GM12878 (cell line): ENCODE measurements around the gene DPYSL4.

Experiments
- EP300 ChIP-seq, 2 experiments: fragments of 150-350 bp in 1 of 2; IDR thresholded peaks; 2 replicates each; pipeline ENCODE4 v1.6.1; 2011 to 2012; ENCODE audit warnings: low read depth in 2 of 2, low read length in 2 of 2, borderline replicate concordance in 1 of 2, improper control_type of control experiment in 1 of 2, inconsistent platforms in 1 of 2; ENCODE audit not compliant: control insufficient read depth in 1 of 2
- RBBP5 ChIP-seq: fragments of 200-600 bp; sonication (generic); conservative IDR thresholded peaks from 2 replicates; pipeline ENCODE4 v1.6.1; 2016
- YY1 ChIP-seq: IDR thresholded peaks from 2 replicates; pipeline ENCODE4 v1.6.1; 2011; ENCODE audit warnings: low read depth, mild to moderate bottlenecking, low read length
- ZBED1 ChIP-seq: IDR thresholded peaks from 2 replicates; pipeline ENCODE4 v1.6.1; 2016; ENCODE audit warnings: borderline replicate concordance
- TF ChIP-seq, protein P1 (sequence below): fragments of 150-350 bp; IDR thresholded peaks from 2 replicates; pipeline ENCODE4 v1.6.1; 2016; ENCODE audit warnings: low read depth, low read length
- TF ChIP-seq, protein P2 (sequence below): IDR thresholded peaks from 2 replicates; pipeline ENCODE4 v1.6.1; 2012; ENCODE audit warnings: low read depth, low read length, improper control_type of control experiment
- TF ChIP-seq, protein P3 (sequence below), 3 experiments: IDR thresholded peaks in 2 of 3; conservative IDR thresholded peaks in 1 of 3; 2 replicates each; pipeline ENCODE4 v1.5.1; 2011; ENCODE audit warnings: low read depth in 3 of 3, low read length in 3 of 3, mild to moderate bottlenecking in 3 of 3, control low read depth in 2 of 3, moderate library complexity in 2 of 3, inconsistent platforms in 1 of 3, mixed read lengths in 1 of 3; ENCODE audit not compliant: control insufficient read depth in 2 of 3, insufficient read depth in 1 of 3; ENCODE audit errors: extremely low read depth in 1 of 3

DNA sequence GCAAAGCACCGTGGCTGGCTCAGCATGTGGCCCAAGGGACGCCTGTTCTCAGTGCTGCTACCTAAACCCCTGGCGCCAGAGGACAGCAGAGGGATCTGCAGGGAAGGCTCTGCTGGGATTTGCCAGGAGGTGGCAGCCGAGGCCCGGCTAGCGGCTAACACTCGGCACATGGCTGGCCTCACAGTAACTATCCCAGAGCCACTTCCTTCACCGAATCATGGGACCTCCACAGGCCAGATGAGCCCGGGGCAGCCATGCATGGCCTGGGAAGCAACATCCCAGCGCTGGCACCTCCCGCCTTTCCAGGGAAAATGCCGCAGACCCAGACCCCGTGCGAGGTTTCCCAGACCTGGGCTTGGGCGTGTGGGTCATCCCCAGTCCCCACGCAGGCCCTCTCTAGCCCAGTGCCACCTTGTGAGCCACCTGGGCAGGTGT lies 36.4 kb downstream of the DPYSL4 start:
- TF ChIP-seq EP300 (IDR thresholded peaks at IDR 0.05; ENCODE audit: borderline replicate concordance in 1 of 2, control insufficient read depth in 1 of 2, low read depth in 2 of 2, low read length in 2 of 2) = no peak
- TF ChIP-seq, protein P1, sequence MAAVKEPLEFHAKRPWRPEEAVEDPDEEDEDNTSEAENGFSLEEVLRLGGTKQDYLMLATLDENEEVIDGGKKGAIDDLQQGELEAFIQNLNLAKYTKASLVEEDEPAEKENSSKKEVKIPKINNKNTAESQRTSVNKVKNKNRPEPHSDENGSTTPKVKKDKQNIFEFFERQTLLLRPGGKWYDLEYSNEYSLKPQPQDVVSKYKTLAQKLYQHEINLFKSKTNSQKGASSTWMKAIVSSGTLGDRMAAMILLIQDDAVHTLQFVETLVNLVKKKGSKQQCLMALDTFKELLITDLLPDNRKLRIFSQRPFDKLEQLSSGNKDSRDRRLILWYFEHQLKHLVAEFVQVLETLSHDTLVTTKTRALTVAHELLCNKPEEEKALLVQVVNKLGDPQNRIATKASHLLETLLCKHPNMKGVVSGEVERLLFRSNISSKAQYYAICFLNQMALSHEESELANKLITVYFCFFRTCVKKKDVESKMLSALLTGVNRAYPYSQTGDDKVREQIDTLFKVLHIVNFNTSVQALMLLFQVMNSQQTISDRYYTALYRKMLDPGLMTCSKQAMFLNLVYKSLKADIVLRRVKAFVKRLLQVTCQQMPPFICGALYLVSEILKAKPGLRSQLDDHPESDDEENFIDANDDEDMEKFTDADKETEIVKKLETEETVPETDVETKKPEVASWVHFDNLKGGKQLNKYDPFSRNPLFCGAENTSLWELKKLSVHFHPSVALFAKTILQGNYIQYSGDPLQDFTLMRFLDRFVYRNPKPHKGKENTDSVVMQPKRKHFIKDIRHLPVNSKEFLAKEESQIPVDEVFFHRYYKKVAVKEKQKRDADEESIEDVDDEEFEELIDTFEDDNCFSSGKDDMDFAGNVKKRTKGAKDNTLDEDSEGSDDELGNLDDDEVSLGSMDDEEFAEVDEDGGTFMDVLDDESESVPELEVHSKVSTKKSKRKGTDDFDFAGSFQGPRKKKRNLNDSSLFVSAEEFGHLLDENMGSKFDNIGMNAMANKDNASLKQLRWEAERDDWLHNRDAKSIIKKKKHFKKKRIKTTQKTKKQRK = no peak
- TF ChIP-seq, protein P2, sequence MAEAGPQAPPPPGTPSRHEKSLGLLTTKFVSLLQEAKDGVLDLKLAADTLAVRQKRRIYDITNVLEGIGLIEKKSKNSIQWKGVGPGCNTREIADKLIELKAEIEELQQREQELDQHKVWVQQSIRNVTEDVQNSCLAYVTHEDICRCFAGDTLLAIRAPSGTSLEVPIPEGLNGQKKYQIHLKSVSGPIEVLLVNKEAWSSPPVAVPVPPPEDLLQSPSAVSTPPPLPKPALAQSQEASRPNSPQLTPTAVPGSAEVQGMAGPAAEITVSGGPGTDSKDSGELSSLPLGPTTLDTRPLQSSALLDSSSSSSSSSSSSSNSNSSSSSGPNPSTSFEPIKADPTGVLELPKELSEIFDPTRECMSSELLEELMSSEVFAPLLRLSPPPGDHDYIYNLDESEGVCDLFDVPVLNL = no peak
- TF ChIP-seq RBBP5 = no peak
- TF ChIP-seq ZBED1 = no peak
- TF ChIP-seq YY1 = 0 out of 2 replicates have a peak, but pooled peaks have one; percentile 40
- TF ChIP-seq, protein P3, sequence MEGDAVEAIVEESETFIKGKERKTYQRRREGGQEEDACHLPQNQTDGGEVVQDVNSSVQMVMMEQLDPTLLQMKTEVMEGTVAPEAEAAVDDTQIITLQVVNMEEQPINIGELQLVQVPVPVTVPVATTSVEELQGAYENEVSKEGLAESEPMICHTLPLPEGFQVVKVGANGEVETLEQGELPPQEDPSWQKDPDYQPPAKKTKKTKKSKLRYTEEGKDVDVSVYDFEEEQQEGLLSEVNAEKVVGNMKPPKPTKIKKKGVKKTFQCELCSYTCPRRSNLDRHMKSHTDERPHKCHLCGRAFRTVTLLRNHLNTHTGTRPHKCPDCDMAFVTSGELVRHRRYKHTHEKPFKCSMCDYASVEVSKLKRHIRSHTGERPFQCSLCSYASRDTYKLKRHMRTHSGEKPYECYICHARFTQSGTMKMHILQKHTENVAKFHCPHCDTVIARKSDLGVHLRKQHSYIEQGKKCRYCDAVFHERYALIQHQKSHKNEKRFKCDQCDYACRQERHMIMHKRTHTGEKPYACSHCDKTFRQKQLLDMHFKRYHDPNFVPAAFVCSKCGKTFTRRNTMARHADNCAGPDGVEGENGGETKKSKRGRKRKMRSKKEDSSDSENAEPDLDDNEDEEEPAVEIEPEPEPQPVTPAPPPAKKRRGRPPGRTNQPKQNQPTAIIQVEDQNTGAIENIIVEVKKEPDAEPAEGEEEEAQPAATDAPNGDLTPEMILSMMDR (IDR thresholded peaks at IDR 0.05 in 2 of 3, conservative IDR thresholded peaks at IDR 0.05 in 1 of 3; ENCODE audit: control insufficient read depth in 2 of 3, extremely low read depth in 1 of 3, insufficient read depth in 1 of 3, low read depth in 3 of 3, low read length in 3 of 3) = peak; percentile 79 to 96 (median 91); a peak in 5 of 6 replicates
